Measurements from ENCODE around the gene PROP1. TPM values are rescaled to one million over a fixed set of nuclear protein-coding genes. Genes with fewer than 3 reads are reported as not detected.
A peak's percentile ranks its signal among the peaks of the same experiment; 100 is the strongest.

PROP1 gene
- total and polyA plus RNA-seq, 2 of the 4 experiments (the other 2 are of a cell fraction) = not detected

- H2AK9ac ChIP-seq (replicated peaks; ENCODE audit: low read depth, low read length, poor library complexity) = no peak overlapping the region
- H3K4me1 ChIP-seq (ENCODE audit: control insufficient read depth, insufficient read depth, low read length) = no peaks in the 10 kb centered on the region
- in situ Hi-C loops (cut with MboI; ENCODE audit: low sequenced_read_pairs) = no loop called here
- H3K4me3 ChIP-seq (ENCODE audit: insufficient read depth, low read depth, low read length) = no peak overlapping the region
- DNase-seq (no peak), ATAC-seq (ENCODE audit: low read depth) (peak; percentile 55)
- peaks cover 36% of the 10 kb centered on the region for H3K27me3 ChIP-seq (ENCODE audit: control insufficient read depth, insufficient read depth, low read length)
- H3K23ac ChIP-seq (ENCODE audit: low read depth, low read length) = no peak overlapping the region
- H4K20me1 ChIP-seq (ENCODE audit: insufficient read depth, low read length) = no peaks in the 10 kb centered on the region
- H3K9me3 ChIP-seq (ENCODE audit: control insufficient read depth, insufficient read depth, low read length) = no peaks in the 10 kb centered on the region
- H3K18ac ChIP-seq (ENCODE audit: low read depth, low read length) = no peak overlapping the region
- H3K27ac ChIP-seq (ENCODE audit: insufficient read depth, low read length) = no peak overlapping the region
- H2BK20ac ChIP-seq (ENCODE audit: low read depth, low read length) = no peak overlapping the region
- H3K36me3 ChIP-seq (ENCODE audit: control insufficient read depth, insufficient read depth, low read length) = no peaks in the 10 kb centered on the region
- WGBS, 2 experiments (ENCODE audit: extremely low coverage in 2 of 2, insufficient read length in 1 of 2) = 8% methylated on average over 5 of the region's 50 CpGs; no CpG with 5 or more reads in 1 of the 2 experiments
- H3K9me1 ChIP-seq (ENCODE audit: insufficient read depth, low read length) = no peaks in the 10 kb centered on the region
- no peak overlapping the region for H2AFZ ChIP-seq (replicated peaks; ENCODE audit: low read length, poor library complexity)
- ChIA-PET CTCF (no interaction called here), POLR2A (ENCODE audit: unreplicated experiment) (no interaction called here)
- H4K91ac ChIP-seq (ENCODE audit: insufficient read depth, low read depth, low read length) = no peak overlapping the region
- no peak overlapping the region for H2BK5ac ChIP-seq (ENCODE audit: low read depth, low read length, poor library complexity, severe bottlenecking)
- no TSS peak for BruUV-seq (replicated peaks)
- H2BK120ac ChIP-seq (ENCODE audit: low read depth, low read length) = no peak overlapping the region
- H3K4ac ChIP-seq (ENCODE audit: low read depth, low read length) = no peak overlapping the region
- dilution Hi-C loops (cut with HindIII; ENCODE audit: low sequenced_read_pairs, unreplicated experiment) = no loop called here
- no peak overlapping the region for H3K14ac ChIP-seq (replicated peaks; ENCODE audit: low read depth, low read length)
- no peak overlapping the region for H3K4me2 ChIP-seq (ENCODE audit: low read depth, low read length)
- H2BK15ac ChIP-seq (ENCODE audit: low read depth, low read length) = no peak overlapping the region
- H2AK5ac ChIP-seq (ENCODE audit: low read depth, low read length) = no peak overlapping the region
- no peak overlapping the region for H4K5ac ChIP-seq (ENCODE audit: low read depth, low read length)
- H3K9ac ChIP-seq (ENCODE audit: low read depth, low read length) = no peak overlapping the region
- no peak overlapping the region for H3K56ac ChIP-seq (ENCODE audit: extremely low read depth, insufficient read depth, low read length)
- H3K79me1 ChIP-seq (ENCODE audit: low read depth in 1 of 2, low read length in 2 of 2) = no peaks in the 10 kb centered on the region
- intact Hi-C loops (cut with micrococcal nuclease) = no loop called here
- no peak for TF ChIP-seq MAZ (IDR thresholded peaks at IDR 0.05; ENCODE audit: borderline replicate concordance, low read depth, low read length)
- TF ChIP-seq RCOR1 (IDR thresholded peaks at IDR 0.05; ENCODE audit: insufficient replicate concordance, low read length) = no peak
- TF ChIP-seq CTCF (conservative IDR thresholded peaks at IDR 0.05; ENCODE audit: low read depth, low read length) = no peak
- no peak for TF ChIP-seq MAFK (IDR thresholded peaks at IDR 0.05; ENCODE audit: low read depth, low read length)
- TF ChIP-seq BHLHE40 (IDR thresholded peaks at IDR 0.05; ENCODE audit: low read depth, low read length) = no peak
- TF ChIP-seq USF2 (IDR thresholded peaks at IDR 0.05; ENCODE audit: low read depth, low read length) = no peak
- no peak for TF ChIP-seq NFE2L2 (IDR thresholded peaks at IDR 0.05; ENCODE audit: low read depth, low read length)
- TF ChIP-seq CEBPB (IDR thresholded peaks at IDR 0.05; ENCODE audit: low read depth, low read length) = no peak
- no peak for TF ChIP-seq POLR2A (IDR thresholded peaks at IDR 0.05; ENCODE audit: low read depth, low read length)
- TF ChIP-seq CHD1 (IDR thresholded peaks at IDR 0.05; ENCODE audit: low read depth, low read length) = no peak
- TF ChIP-seq FOS (IDR thresholded peaks at IDR 0.05; ENCODE audit: low read depth, low read length) = no peak
- no peak for TF ChIP-seq SMC3 (IDR thresholded peaks at IDR 0.05; ENCODE audit: low read depth, low read length)
- TF ChIP-seq ELK1 (IDR thresholded peaks at IDR 0.05; ENCODE audit: borderline replicate concordance, low read depth, low read length) = no peak
- TF ChIP-seq RAD21 (IDR thresholded peaks at IDR 0.05; ENCODE audit: low read length) = no peak
- no peak for TF ChIP-seq RFX5 (IDR thresholded peaks at IDR 0.05; ENCODE audit: low read depth, low read length)
- TF ChIP-seq MXI1 (IDR thresholded peaks at IDR 0.05; ENCODE audit: borderline replicate concordance, low read depth, low read length) = no peak
- no peak overlapping the region for H4K8ac ChIP-seq (ENCODE audit: low read depth in 2 of 2, low read length in 2 of 2)
Measured at GRCh38 chr5:177985430-177986040, 10.5 kb downstream of the PROP1 start.
